HEK293 (cell line): ENCODE data around the gene SLC8A2.

ENCODE experiments used
- CTCF ChIA-PET: fragments of 350-600 bp; formaldehyde crosslinking; extraction: SDS; loops from one replicate; lab custom pipeline; 2021; ENCODE audit warnings: antibody characterized with exemption; lab: Yijun Ruan, JAX
- POLR2A ChIA-PET: fragments of 300-600 bp; formaldehyde crosslinking; extraction: SDS; loops from one replicate; lab custom pipeline; 2020; ENCODE audit warnings: antibody characterized with exemption, inconsistent platforms; lab: Yijun Ruan, JAX
- H3K27ac ChIP-seq: fragments of 200-500 bp; sonication (Bioruptor generic); 2 replicates; pipeline ENCODE4 v1.5.1; 2014; ENCODE audit warnings: low read depth, low read length, control low read depth, inconsistent platforms; ENCODE audit errors: extremely low read depth
- H3K36me3 ChIP-seq, 2 experiments: fragments of 200-500 bp in 1 of 2; sonication (Bioruptor generic) in 1 of 2; 1 replicate in 1 of 2; 2 replicates in 1 of 2; pipeline ENCODE4 v1.5.1; 2014 to 2017; ENCODE audit warnings: inconsistent platforms in 2 of 2, low read length in 2 of 2; ENCODE audit not compliant: control insufficient read depth in 2 of 2, insufficient read depth in 1 of 2
- H3K4me1 ChIP-seq: fragments of 200-500 bp; sonication (Bioruptor generic); 2 replicates; pipeline ENCODE4 v1.5.1; 2014; ENCODE audit warnings: mild to moderate bottlenecking, low read length, inconsistent platforms; ENCODE audit not compliant: control insufficient read depth, insufficient read depth
- H3K4me3 ChIP-seq: 2 replicates; pipeline ENCODE4 v1.5.1; 2011; ENCODE audit warnings: low read depth, mild to moderate bottlenecking, control low read depth, low read length, moderate library complexity
- H3K9me3 ChIP-seq: fragments of 200-500 bp; sonication (Bioruptor generic); 2 replicates; pipeline ENCODE4 v1.5.1; 2014; ENCODE audit warnings: low read depth, low read length, inconsistent platforms; ENCODE audit not compliant: control insufficient read depth, insufficient read depth
- BCL11A ChIP-seq: fragments of 450-650 bp; formaldehyde crosslinking; IDR thresholded peaks from 2 replicates; pipeline ENCODE4 v1.5.1; 2016; ENCODE audit warnings: low read depth, missing biosample characterization, missing genetic modification characterization
- BCL6B ChIP-seq: fragments of 450-650 bp; formaldehyde crosslinking; IDR thresholded peaks from 2 replicates; pipeline ENCODE4 v1.5.1; 2017; ENCODE audit warnings: missing biosample characterization, missing genetic modification characterization
- CTCF ChIP-seq: fragments of 450-650 bp; formaldehyde crosslinking; IDR thresholded peaks from 2 replicates; pipeline ENCODE4 v1.5.1; 2016; ENCODE audit warnings: missing biosample characterization, missing genetic modification characterization
- GFI1B ChIP-seq: fragments of 450-650 bp; formaldehyde crosslinking; IDR thresholded peaks from 2 replicates; pipeline ENCODE4 v1.5.1; 2016; ENCODE audit warnings: missing biosample characterization, missing genetic modification characterization
- IKZF3 ChIP-seq: fragments of 450-650 bp; IDR thresholded peaks from 2 replicates; pipeline ENCODE4 v1.5.0; 2018; ENCODE audit warnings: missing biosample characterization, mild to moderate bottlenecking, missing genetic modification characterization, moderate library complexity
- TRIM28 ChIP-seq: IDR thresholded peaks from 2 replicates; pipeline ENCODE4 v1.6.1; 2011; ENCODE audit warnings: low read length, control low read depth, borderline replicate concordance
- WT1 ChIP-seq: fragments of 450-650 bp; formaldehyde crosslinking; IDR thresholded peaks from 2 replicates; pipeline ENCODE4 v1.5.1; 2016; ENCODE audit warnings: missing biosample characterization, missing genetic modification characterization
- YY2 ChIP-seq: fragments of 450-650 bp; formaldehyde crosslinking; IDR thresholded peaks from 2 replicates; pipeline ENCODE4 v1.5.1; 2016; ENCODE audit warnings: missing biosample characterization, missing genetic modification characterization
- ZFP69B ChIP-seq: fragments of 450-650 bp; formaldehyde crosslinking; IDR thresholded peaks from 2 replicates; pipeline ENCODE4 v1.5.1; 2016; ENCODE audit warnings: missing biosample characterization, missing genetic modification characterization
- ZNF10 ChIP-seq: fragments of 450-650 bp; formaldehyde crosslinking; IDR thresholded peaks from 2 replicates; pipeline ENCODE4 v1.5.1; 2017; ENCODE audit warnings: missing biosample characterization, missing genetic modification characterization
- ZNF214 ChIP-seq: fragments of 450-650 bp; formaldehyde crosslinking; IDR thresholded peaks from 2 replicates; pipeline ENCODE4 v1.5.1; 2017; ENCODE audit warnings: missing biosample characterization, mild to moderate bottlenecking, missing genetic modification characterization, borderline replicate concordance
- ZNF23 ChIP-seq: fragments of 450-650 bp; formaldehyde crosslinking; IDR thresholded peaks from 2 replicates; pipeline ENCODE4 v1.5.1; 2016; ENCODE audit warnings: missing biosample characterization, missing genetic modification characterization, borderline replicate concordance
- ZNF266 ChIP-seq: fragments of 450-650 bp; formaldehyde crosslinking; IDR thresholded peaks from 2 replicates; pipeline ENCODE4 v1.5.1; 2016; ENCODE audit warnings: missing biosample characterization, missing genetic modification characterization, low read depth
- ZNF48 ChIP-seq: fragments of 450-650 bp; formaldehyde crosslinking; IDR thresholded peaks from 2 replicates; pipeline ENCODE4 v1.5.1; 2016; ENCODE audit warnings: missing biosample characterization, missing genetic modification characterization
- ZNF585B ChIP-seq: fragments of 450-650 bp; formaldehyde crosslinking; IDR thresholded peaks from 2 replicates; pipeline ENCODE4 v1.5.1; 2016; ENCODE audit warnings: missing biosample characterization, missing genetic modification characterization
- ZNF626 ChIP-seq: fragments of 450-650 bp; sonication (Bioruptor Pico); formaldehyde crosslinking; IDR thresholded peaks from 2 replicates; pipeline ENCODE4 v1.5.1; 2018; ENCODE audit warnings: missing biosample characterization, missing genetic modification characterization, inconsistent platforms
- ZNF629 ChIP-seq: fragments of 450-650 bp; formaldehyde crosslinking; IDR thresholded peaks from 2 replicates; pipeline ENCODE4 v1.5.1; 2017; ENCODE audit warnings: missing biosample characterization, missing genetic modification characterization
- ZNF792 ChIP-seq: fragments of 450-650 bp; formaldehyde crosslinking; IDR thresholded peaks from 2 replicates; pipeline ENCODE4 v1.5.1; 2016; ENCODE audit warnings: missing biosample characterization, missing genetic modification characterization
- TF ChIP-seq, protein P1 (sequence below): fragments of 450-650 bp; formaldehyde crosslinking; IDR thresholded peaks from 2 replicates; pipeline ENCODE4 v1.5.1; 2016; ENCODE audit warnings: missing biosample characterization, missing genetic modification characterization
- TF ChIP-seq, protein P2 (sequence below): fragments of 450-650 bp; formaldehyde crosslinking; IDR thresholded peaks from 2 replicates; pipeline ENCODE4 v1.5.1; 2016; ENCODE audit warnings: missing biosample characterization, missing genetic modification characterization

The SLC8A2 gene

GRCh38 chr19:47380559-47380958 lies 91.1 kb downstream of the SLC8A2 start:
- Histone ChIP-seq H3K4me3 (no peak overlapping the region), H3K4me1 (no peaks in the 10 kb centered on the region; the same call in 1 of the 2 replicates), H3K9me3 (no peaks in the 10 kb centered on the region), H3K27ac (no peak overlapping the region), H3K36me3 (peaks cover 13 to 63% of the 10 kb centered on the region in 2 experiments)
- CTCF ChIA-PET = interaction anchor here (2.1 kb wide), 1 partner anchor 10 kb away, joined by 13 read pairs; no protein-coding TSS in a partner anchor
- TF ChIP-seq ZNF792 (tag by site-specific recombination) (no peak), ZNF48 (no peak), ZNF214 (tag by site-specific recombination) (no peak), WT1 (tag by site-specific recombination) (no peak), YY2 (no peak), ZNF266 (no peak), ZNF10 (tag by site-specific recombination) (no peak), TRIM28 (no peak), CTCF (tag by site-specific recombination) (no peak), ZNF23 (no peak)
- TF ChIP-seq, protein P1, sequence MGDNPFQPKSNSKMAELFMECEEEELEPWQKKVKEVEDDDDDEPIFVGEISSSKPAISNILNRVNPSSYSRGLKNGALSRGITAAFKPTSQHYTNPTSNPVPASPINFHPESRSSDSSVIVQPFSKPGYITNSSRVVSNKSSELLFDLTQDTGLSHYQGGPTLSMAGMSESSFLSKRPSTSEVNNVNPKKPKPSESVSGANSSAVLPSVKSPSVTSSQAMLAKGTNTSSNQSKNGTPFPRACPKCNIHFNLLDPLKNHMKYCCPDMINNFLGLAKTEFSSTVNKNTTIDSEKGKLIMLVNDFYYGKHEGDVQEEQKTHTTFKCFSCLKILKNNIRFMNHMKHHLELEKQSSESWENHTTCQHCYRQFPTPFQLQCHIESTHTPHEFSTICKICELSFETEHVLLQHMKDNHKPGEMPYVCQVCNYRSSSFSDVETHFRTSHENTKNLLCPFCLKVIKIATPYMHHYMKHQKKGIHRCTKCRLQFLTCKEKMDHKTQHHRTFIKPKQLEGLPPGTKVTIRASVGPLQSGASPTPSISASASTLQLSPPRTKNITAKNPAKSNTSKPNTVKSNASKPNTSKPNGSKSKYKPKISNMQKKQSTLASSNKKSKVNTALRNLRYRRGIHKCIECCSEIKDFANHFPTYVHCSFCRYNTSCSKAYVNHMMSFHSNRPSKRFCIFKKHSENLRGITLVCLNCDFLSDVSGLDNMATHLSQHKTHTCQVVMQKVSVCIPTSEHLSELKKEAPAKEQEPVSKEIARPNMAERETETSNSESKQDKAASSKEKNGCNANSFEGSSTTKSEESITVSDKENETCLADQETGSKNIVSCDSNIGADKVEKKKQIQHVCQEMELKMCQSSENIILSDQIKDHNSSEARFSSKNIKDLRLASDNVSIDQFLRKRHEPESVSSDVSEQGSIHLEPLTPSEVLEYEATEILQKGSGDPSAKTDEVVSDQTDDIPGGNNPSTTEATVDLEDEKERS (tag by site-specific recombination) = peak; percentile 30; the same call in 1 of the 2 replicates
- TF ChIP-seq, protein P2, sequence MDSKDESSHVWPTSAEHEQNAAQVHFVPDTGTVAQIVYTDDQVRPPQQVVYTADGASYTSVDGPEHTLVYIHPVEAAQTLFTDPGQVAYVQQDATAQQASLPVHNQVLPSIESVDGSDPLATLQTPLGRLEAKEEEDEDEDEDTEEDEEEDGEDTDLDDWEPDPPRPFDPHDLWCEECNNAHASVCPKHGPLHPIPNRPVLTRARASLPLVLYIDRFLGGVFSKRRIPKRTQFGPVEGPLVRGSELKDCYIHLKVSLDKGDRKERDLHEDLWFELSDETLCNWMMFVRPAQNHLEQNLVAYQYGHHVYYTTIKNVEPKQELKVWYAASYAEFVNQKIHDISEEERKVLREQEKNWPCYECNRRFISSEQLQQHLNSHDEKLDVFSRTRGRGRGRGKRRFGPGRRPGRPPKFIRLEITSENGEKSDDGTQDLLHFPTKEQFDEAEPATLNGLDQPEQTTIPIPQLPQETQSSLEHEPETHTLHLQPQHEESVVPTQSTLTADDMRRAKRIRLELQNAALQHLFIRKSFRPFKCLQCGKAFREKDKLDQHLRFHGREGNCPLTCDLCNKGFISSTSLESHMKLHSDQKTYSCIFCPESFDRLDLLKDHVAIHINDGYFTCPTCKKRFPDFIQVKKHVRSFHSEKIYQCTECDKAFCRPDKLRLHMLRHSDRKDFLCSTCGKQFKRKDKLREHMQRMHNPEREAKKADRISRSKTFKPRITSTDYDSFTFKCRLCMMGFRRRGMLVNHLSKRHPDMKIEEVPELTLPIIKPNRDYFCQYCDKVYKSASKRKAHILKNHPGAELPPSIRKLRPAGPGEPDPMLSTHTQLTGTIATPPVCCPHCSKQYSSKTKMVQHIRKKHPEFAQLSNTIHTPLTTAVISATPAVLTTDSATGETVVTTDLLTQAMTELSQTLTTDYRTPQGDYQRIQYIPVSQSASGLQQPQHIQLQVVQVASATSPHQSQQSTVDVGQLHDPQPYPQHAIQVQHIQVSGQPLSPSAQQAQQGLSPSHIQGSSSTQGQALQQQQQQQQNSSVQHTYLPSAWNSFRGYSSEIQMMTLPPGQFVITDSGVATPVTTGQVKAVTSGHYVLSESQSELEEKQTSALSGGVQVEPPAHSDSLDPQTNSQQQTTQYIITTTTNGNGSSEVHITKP = 0 out of 2 replicates have a peak, but pooled peaks have one; percentile 21
- POLR2A ChIA-PET = interaction anchor here (1.2 kb wide), 1 partner anchor 32 kb away, joined by 3 read pairs; the partner anchor contains the start of gene DHX34

- Histone ChIP-seq H3K4me1 (no peaks in the 10 kb centered on the region; the same call in 1 of the 2 replicates), H3K27ac (no peak overlapping the region), H3K9me3 (no peaks in the 10 kb centered on the region), H3K36me3 (peaks cover 13 to 74% of the 10 kb centered on the region in 2 experiments), H3K4me3 (no peak overlapping the region)
- POLR2A ChIA-PET = no interaction called here
- CTCF ChIA-PET = interaction anchor here (0.5 to 2.1 kb wide), 3 partner anchors 12 to 62 kb away, joined by 3 to 13 read pairs (median 8); no protein-coding TSS in a partner anchor
- TF ChIP-seq TRIM28 = no peak
These were observed 92.2 kb downstream of the SLC8A2 start for GRCh38 chr19:47379381-47379938.

GRCh38 chr19:47378246-47378645 lies 93.4 kb downstream of the SLC8A2 start:
- POLR2A ChIA-PET = no interaction called here
- CTCF ChIA-PET = interaction anchor here (0.9 to 2.0 kb wide), 5 partner anchors 10 to 854 kb away, joined by 3 to 8 read pairs (median 3); partner anchors contain the start of gene DHX34
- no peaks in the 10 kb centered on the region for H3K9me3 ChIP-seq
- no peak for TF ChIP-seq BCL11A (tag by site-specific recombination)
- no peak for TF ChIP-seq ZNF585B (tag by site-specific recombination)
- no peak for TF ChIP-seq ZNF629 (tag by site-specific recombination)
- no peak for TF ChIP-seq ZFP69B
- TF ChIP-seq BCL6B = no peak
- TF ChIP-seq IKZF3 (tag by site-specific recombination) = no peak
- no peak for TF ChIP-seq ZNF626
- TF ChIP-seq GFI1B (tag by site-specific recombination) = no peak

More at GRCh38 chr19:47378246-47378645, 93.4 kb downstream of the SLC8A2 start:
- H3K27ac ChIP-seq = no peak overlapping the region
- H3K4me1 ChIP-seq = no peaks in the 10 kb centered on the region; the same call in 1 of the 2 replicates
- no peak overlapping the region for H3K4me3 ChIP-seq
- peaks cover 17 to 85% of the 10 kb centered on the region in 2 experiments for H3K36me3 ChIP-seq
